ENCODE results near the gene MOK. TPM values are rescaled to one million over a fixed set of nuclear protein-coding genes. Genes with fewer than 3 reads are reported as not detected.

MOK gene
- total RNA-seq, 1 experiment from 2014 or later = 2.8 TPM

GRCh38 chr14:102338724-102339123 is 33.8 kb upstream of the MOK start:
- Histone ChIP-seq H2BK120ac (ENCODE audit: low read depth, low read length, poor library complexity, severe bottlenecking) (no peak overlapping the region), H3K79me2 (ENCODE audit: insufficient read depth, low read length) (no peaks in the 10 kb centered on the region), H3K18ac (ENCODE audit: insufficient read length, low read depth, low read length) (no peak overlapping the region), H3K23ac (ENCODE audit: insufficient read length, low read depth, low read length) (no peak overlapping the region), H3K4ac (ENCODE audit: low read depth, low read length) (no peak overlapping the region), H4K5ac (ENCODE audit: insufficient read length, low read depth, low read length) (no peak overlapping the region), H2AK5ac (ENCODE audit: insufficient read length, low read length) (no peak overlapping the region), H3T11ph (ENCODE audit: low read length) (no peak overlapping the region), H4K91ac (ENCODE audit: insufficient read length, low read depth, low read length) (no peak overlapping the region), H3K4me2 (ENCODE audit: insufficient read depth, insufficient read length, low read length) (no peak overlapping the region), H3K4me1 (ENCODE audit: insufficient read depth, low read length) (no peaks in the 10 kb centered on the region), H2BK15ac (ENCODE audit: low read depth, low read length) (no peak overlapping the region), H2BK12ac (ENCODE audit: insufficient read length, low read depth, low read length) (no peak overlapping the region), H3K27me3 (ENCODE audit: insufficient read depth, low read length) (no peaks in the 10 kb centered on the region), H3K56ac (ENCODE audit: insufficient read length, low read depth, low read length) (no peak overlapping the region), H2AFZ (ENCODE audit: low read length) (no peak overlapping the region), H3K27ac (ENCODE audit: insufficient read length, low read depth, low read length) (no peak overlapping the region), H3K79me1 (ENCODE audit: insufficient read depth, low read depth, low read length, poor library complexity, severe bottlenecking) (no peaks in the 10 kb centered on the region), H3K23me2 (ENCODE audit: insufficient read length, low read depth, low read length, poor library complexity, severe bottlenecking) (no peaks in the 10 kb centered on the region), H3K9ac (ENCODE audit: extremely low read depth, insufficient read length, low read length) (no peak overlapping the region), H2BK20ac (ENCODE audit: low read depth, low read length, poor library complexity, severe bottlenecking) (no peak overlapping the region), H4K8ac (replicated peaks; ENCODE audit: insufficient read length, low read depth, low read length) (no peak overlapping the region), H3K14ac (ENCODE audit: insufficient read depth, low read length) (no peak overlapping the region), H3K9me3 (ENCODE audit: control insufficient read depth, low read depth, low read length) (no peaks in the 10 kb centered on the region), H2BK5ac (ENCODE audit: insufficient read length, low read length) (no peak overlapping the region), H4K20me1 (ENCODE audit: control insufficient read depth, insufficient read depth, insufficient read length) (no peaks in the 10 kb centered on the region)
- DNase-seq = no peak
- Mint-ChIP-seq H3K27ac (peak overlapping the region; percentile 26 to 52 (median 42); a peak in 5 of 7 replicates), H3K4me3 (no peak overlapping the region), H3K4me1 (peaks cover 0 to 5% of the 10 kb centered on the region in 2 experiments; a peak in 1 of 4 replicates), H3K36me3 (ENCODE audit: insufficient read depth in 1 of 3, low read depth in 3 of 3) (peaks cover 17 to 53% (median 53%) of the 10 kb centered on the region in 3 experiments), H3K9me3 (no peaks in the 10 kb centered on the region), H3K27me3 (ENCODE audit: low read depth) (no peaks in the 10 kb centered on the region)
- TF ChIP-seq CTCF (conservative IDR thresholded peaks at IDR 0.05) = peak; percentile 21; the same call in 2 of the 3 replicates
- WGBS (ENCODE audit: extremely low coverage, insufficient read length, low lambda C conversion rate) = no CpG with 5 or more reads among the region's 9 CpGs

Measured in H9 (cell line).